Measurements from ENCODE around the gene SMARCD1.

The SMARCD1 gene

GRCh38 chr12:50084775-50085614 is at the start of gene SMARCD1:
Gene SMARCD1 (plus strand): TSS chr12:50085342. CDS start chr12:50085370, 28 bp downstream.
- DNase-seq = peak; percentile 86

GRCh38 chr12:50038336-50038735 is 46.8 kb upstream of the SMARCD1 start:
- no peak for DNase-seq

- peak; percentile 67 for DNase-seq
These were observed 45.8 kb upstream of the SMARCD1 start for GRCh38 chr12:50039151-50039835.

GRCh38 chr12:50040657-50041056 is 44.5 kb upstream of the SMARCD1 start:
- DNase-seq = no peak

- no peak for DNase-seq
These were observed 43.9 kb upstream of the SMARCD1 start for GRCh38 chr12:50041062-50041860.

- DNase-seq = no peak
These were observed 43.2 kb upstream of the SMARCD1 start for GRCh38 chr12:50041962-50042361.

- no peak for DNase-seq
These were observed 42.4 kb upstream of the SMARCD1 start for GRCh38 chr12:50042693-50043092.

- DNase-seq = no peak
These were observed 41.8 kb upstream of the SMARCD1 start for GRCh38 chr12:50043308-50043707.

- DNase-seq = no peak
These were observed 41.3 kb upstream of the SMARCD1 start for GRCh38 chr12:50043854-50044253.

GRCh38 chr12:50047693-50048250 is 37.4 kb upstream of the SMARCD1 start:
- no peak for DNase-seq

- DNase-seq = no peak
These were observed 35.7 kb upstream of the SMARCD1 start for GRCh38 chr12:50049254-50050118.

- DNase-seq = no peak
These were observed 35.1 kb upstream of the SMARCD1 start for GRCh38 chr12:50050119-50050385.

- DNase-seq = peak; percentile 69
These were observed 34.6 kb upstream of the SMARCD1 start for GRCh38 chr12:50050410-50051098.

- DNase-seq = no peak
These were observed 33.9 kb upstream of the SMARCD1 start for GRCh38 chr12:50051101-50051806.

- DNase-seq = no peak
These were observed 32.6 kb upstream of the SMARCD1 start for GRCh38 chr12:50052544-50052943.

- DNase-seq = peak; percentile 60
These were observed 32.2 kb upstream of the SMARCD1 start for GRCh38 chr12:50052964-50053363.

GRCh38 chr12:50053583-50053982 is 31.6 kb upstream of the SMARCD1 start:
- DNase-seq = no peak

GRCh38 chr12:50055831-50056638 is 29.1 kb upstream of the SMARCD1 start:
- DNase-seq = peak; percentile 30

GRCh38 chr12:50056639-50056976 is 28.5 kb upstream of the SMARCD1 start:
- no peak for DNase-seq
